PC-9 (cell line): ENCODE measurements around the gene ELMOD1. TPM values are rescaled to one million over a fixed set of nuclear protein-coding genes. Genes with fewer than 3 reads are reported as not detected.

Experiments
- BruUV-seq: library from RNA; stranded (reverse); fragments of 400-500 nt; replicated peaks from 2 replicates; lab custom pipeline; 2021; lab: Mats Ljungman, UMichigan
- CTCF ChIA-PET: fragments of 300-600 bp; sonication (Branson Sonifier 250); formaldehyde crosslinking; loops from one replicate; lab custom pipeline; 2022; ENCODE audit warnings: antibody characterized with exemption; lab: Charles Lee
- POLR2A ChIA-PET: fragments of 300-600 bp; sonication (Branson Sonifier 250); formaldehyde crosslinking; loops from one replicate; lab custom pipeline; 2022; ENCODE audit warnings: antibody characterized with exemption; ENCODE audit not compliant: unreplicated experiment; lab: Charles Lee
- DNase-seq, 2 experiments: peaks; one replicate each; pipeline versions ENCODE4 v3.0.0 to v3.0.0-alpha.2; 2015 to 2022; ENCODE audit warnings: mixed read lengths in 1 of 2
- H2AFZ ChIP-seq: fragments of 200-600 bp; sonication (generic); 2 replicates; pipeline ENCODE4 v1.8.1; 2017; ENCODE audit warnings: antibody characterized with exemption
- H3F3A ChIP-seq: fragments of 200-600 bp; sonication (generic); 2 replicates; pipeline ENCODE4 v1.8.1; 2017; ENCODE audit warnings: antibody characterized with exemption, mild to moderate bottlenecking, low read depth; ENCODE audit not compliant: insufficient read depth
- H3K27ac ChIP-seq: fragments of 200-600 bp; sonication (generic); 2 replicates; pipeline ENCODE4 v1.6.1; 2016; ENCODE audit warnings: mixed run types
- H3K27me3 ChIP-seq: fragments of 200-600 bp; sonication (generic); 2 replicates; pipeline ENCODE4 v1.6.1; 2016; ENCODE audit warnings: low read depth, mixed run types; ENCODE audit not compliant: insufficient read depth
- H3K36me3 ChIP-seq: fragments of 200-600 bp; sonication (generic); 2 replicates; pipeline ENCODE4 v1.6.1; 2016; ENCODE audit warnings: low read depth, mixed run types
- H3K4me1 ChIP-seq: fragments of 200-600 bp; sonication (generic); replicated peaks from 2 replicates; pipeline ENCODE4 v1.6.1; 2016; ENCODE audit warnings: mixed run types; ENCODE audit not compliant: insufficient read depth
- H3K4me2 ChIP-seq: fragments of 200-600 bp; sonication (generic); 2 replicates; pipeline ENCODE4 v1.6.1; 2017; ENCODE audit warnings: mixed run types
- H3K4me3 ChIP-seq: fragments of 200-600 bp; sonication (generic); 2 replicates; pipeline ENCODE4 v1.6.1; 2016; ENCODE audit warnings: mixed run types
- H3K79me2 ChIP-seq: fragments of 200-600 bp; sonication (generic); 2 replicates; pipeline ENCODE4 v1.6.1; 2017; ENCODE audit warnings: low read depth, mixed run types
- H3K9me2 ChIP-seq: fragments of 200-600 bp; sonication (generic); 2 replicates; pipeline ENCODE4 v1.8.1; 2017; ENCODE audit warnings: mild to moderate bottlenecking; ENCODE audit not compliant: insufficient read depth
- H3K9me3 ChIP-seq: fragments of 200-600 bp; sonication (generic); 2 replicates; pipeline ENCODE4 v1.8.1; 2016; ENCODE audit warnings: low read depth; ENCODE audit not compliant: insufficient read depth
- H4K20me1 ChIP-seq: fragments of 200-600 bp; sonication (generic); 2 replicates; pipeline ENCODE4 v1.8.1; 2017; ENCODE audit not compliant: insufficient read depth
- CTCF ChIP-seq: fragments of 200-600 bp; sonication (generic); conservative IDR thresholded peaks from 2 replicates; pipeline ENCODE4 v1.6.1; 2017; ENCODE audit warnings: mixed run types, antibody characterized with exemption, mild to moderate bottlenecking, moderate library complexity
- EZH2 ChIP-seq: fragments of 200-600 bp; sonication (generic); IDR thresholded peaks from 2 replicates; pipeline ENCODE4 v1.8.0; 2017; ENCODE audit warnings: antibody characterized with exemption, low read depth
- intact Hi-C: fragments of 100-400 bp; cut with micrococcal nuclease; formaldehyde crosslinking; loops from one replicate; pipeline ENCODE4 v1.10.0; 2022; ENCODE audit not compliant: unreplicated experiment
- total RNA-seq: library from RNA; stranded (reverse); gene quantifications from 2 replicates; pipeline ENCODE4 v1.2.3, GENCODE V29; 2021

Gene ELMOD1
- total RNA-seq, 1 experiment from 2014 or later: not detected

DNA sequence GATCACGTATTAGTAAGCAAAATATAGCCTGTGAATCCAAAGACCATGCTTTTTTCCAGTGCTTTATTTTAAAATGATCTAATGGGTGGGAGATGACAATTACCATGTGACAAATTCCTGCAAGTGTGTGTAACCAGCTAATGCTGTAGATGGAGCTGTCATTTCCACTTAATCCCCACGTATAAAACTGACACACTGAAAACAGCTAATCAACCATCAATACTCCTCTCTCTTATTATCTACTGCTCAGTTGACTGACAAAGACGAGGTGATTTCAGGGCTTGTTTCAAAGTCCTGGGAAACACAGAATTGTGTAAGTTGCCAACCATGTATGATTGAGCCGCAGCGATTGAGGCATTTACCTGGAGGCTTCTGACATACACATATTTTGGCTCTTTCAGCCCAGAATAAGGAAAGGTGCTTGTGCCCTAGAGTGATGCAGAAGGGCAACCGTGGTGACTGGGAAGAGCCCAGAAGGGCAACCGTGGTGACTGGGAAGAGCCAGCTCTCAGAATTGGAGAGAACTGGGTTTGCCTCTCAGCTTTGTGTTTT, 111.2 kb downstream of the ELMOD1 start:
- Histone ChIP-seq H3K36me3 (no peaks in the 10 kb centered on the region), H4K20me1 (no peaks in the 10 kb centered on the region), H3K4me1 (peaks cover 12% of the 10 kb centered on the region), H3K9me3 (no peaks in the 10 kb centered on the region), H3K4me2 (no peak overlapping the region), H3K4me3 (no peak overlapping the region), H3K27ac (no peak overlapping the region), H3F3A (0 out of 2 replicates have a peak, but pooled peaks cover 4% of the 10 kb centered on the region), H2AFZ (no peak overlapping the region), H3K9me2 (no peaks in the 10 kb centered on the region; the same call in 1 of the 2 replicates), H3K79me2 (no peaks in the 10 kb centered on the region), H3K27me3 (no peaks in the 10 kb centered on the region)
- intact Hi-C loops: no loop called here
- TF ChIP-seq EZH2: no peak
- no peak for TF ChIP-seq CTCF
- DNase-seq: no peak
- ChIA-PET CTCF (no interaction called here), POLR2A (no interaction called here)
- no TSS peak for BruUV-seq

- Histone ChIP-seq H3K27ac (no peak overlapping the region), H3K79me2 (no peaks in the 10 kb centered on the region), H3K27me3 (no peaks in the 10 kb centered on the region), H3K36me3 (no peaks in the 10 kb centered on the region), H3K4me2 (no peak overlapping the region), H3K4me3 (no peak overlapping the region), H3F3A (0 out of 2 replicates have a peak, but pooled peaks cover 4% of the 10 kb centered on the region), H3K4me1 (peaks cover 12% of the 10 kb centered on the region), H4K20me1 (no peaks in the 10 kb centered on the region), H3K9me2 (no peaks in the 10 kb centered on the region; the same call in 1 of the 2 replicates), H2AFZ (no peak overlapping the region), H3K9me3 (no peaks in the 10 kb centered on the region)
- ChIA-PET POLR2A (no interaction called here), CTCF (no interaction called here)
- intact Hi-C loops: no loop called here
- TF ChIP-seq EZH2 (no peak), CTCF (no peak)
- no TSS peak for BruUV-seq
- no peak for DNase-seq
These were observed 111.8 kb downstream of the ELMOD1 start for GRCh38 chr11:107702723-107703122.

- ChIA-PET CTCF (no interaction called here), POLR2A (no interaction called here)
- Histone ChIP-seq H3K4me3 (no peak overlapping the region), H3K4me1 (peaks cover 12% of the 10 kb centered on the region), H3K36me3 (no peaks in the 10 kb centered on the region), H3K9me2 (no peaks in the 10 kb centered on the region; the same call in 1 of the 2 replicates), H3F3A (0 out of 2 replicates have a peak, but pooled peaks cover 4% of the 10 kb centered on the region), H2AFZ (no peak overlapping the region), H3K4me2 (peak overlapping the region; percentile 15; the same call in 1 of the 2 replicates), H3K27ac (no peak overlapping the region), H4K20me1 (no peaks in the 10 kb centered on the region), H3K79me2 (no peaks in the 10 kb centered on the region), H3K9me3 (no peaks in the 10 kb centered on the region), H3K27me3 (no peaks in the 10 kb centered on the region)
- BruUV-seq: no TSS peak
- TF ChIP-seq CTCF: no peak
- no peak for TF ChIP-seq EZH2
- DNase-seq: peak in 1 of 2 experiments; percentile 2
- intact Hi-C loops: no loop called here
These were observed 113.5 kb downstream of the ELMOD1 start for GRCh38 chr11:107704451-107704850.
